Superior temporal gyrus (tissue), 1 donor: ENCODE results near the gene SAMD14.

Experiments used
- DNase-seq: peaks from one replicate; pipeline ENCODE4 v3.0.0-alpha.2; 2016; ENCODE audit errors: extremely low spot score

SAMD14 gene

DNA sequence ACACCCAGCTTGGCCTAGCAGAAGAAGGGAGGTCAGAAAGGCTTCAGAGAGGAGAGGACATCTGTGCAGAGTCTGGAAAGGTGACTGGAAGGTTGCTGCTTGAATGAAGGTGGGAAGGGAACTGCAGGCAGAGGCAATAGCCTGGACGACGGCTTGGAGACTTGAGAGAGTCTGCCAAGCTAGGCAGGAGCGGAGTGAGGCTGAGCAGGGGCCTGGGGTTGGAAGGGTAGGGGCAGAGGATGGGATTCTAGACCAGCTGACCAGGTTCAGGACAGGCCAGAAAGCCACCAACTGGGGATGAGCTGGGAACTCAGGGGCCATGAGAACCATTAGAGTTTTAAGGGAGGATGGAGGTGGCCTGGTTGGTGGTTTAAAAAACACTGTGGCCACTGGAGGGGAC lies 35.5 kb upstream of the SAMD14 start:
- no peak for DNase-seq

DNA sequence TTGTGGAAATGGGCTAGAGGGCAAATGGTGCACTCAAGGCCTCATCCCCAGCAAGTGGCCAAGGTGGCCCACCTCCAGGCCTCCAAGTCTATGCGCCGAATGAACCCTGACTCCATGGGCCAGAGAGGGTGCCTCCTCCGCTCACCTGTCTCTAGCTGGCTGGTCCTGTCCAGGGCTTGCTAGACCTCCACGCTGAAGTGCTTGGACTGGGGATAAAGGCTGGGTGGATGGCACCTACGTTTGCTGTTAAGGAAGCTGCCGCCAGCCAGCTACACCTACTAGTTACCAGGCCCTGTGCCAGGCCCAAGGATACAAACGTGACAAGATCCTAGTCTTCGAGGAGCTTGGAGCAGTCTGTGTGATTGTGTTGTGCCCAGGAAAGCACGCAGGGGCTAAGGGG lies 35.1 kb upstream of the SAMD14 start:
- DNase-seq = no peak

DNA sequence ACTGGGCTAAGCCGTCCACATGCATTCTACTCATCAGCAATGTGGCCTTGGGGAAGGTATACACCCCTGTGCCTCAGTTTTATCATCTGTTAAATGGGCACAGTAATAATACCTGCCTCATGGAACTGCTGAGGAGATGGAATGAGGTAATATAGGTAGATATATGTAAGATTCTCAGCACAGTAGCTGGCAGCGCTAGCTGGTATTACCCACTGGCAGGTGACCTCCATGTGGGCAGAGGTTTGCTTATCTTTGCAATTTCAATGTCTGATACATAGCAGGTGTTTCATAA lies 34.7 kb upstream of the SAMD14 start:
- DNase-seq = no peak

DNA sequence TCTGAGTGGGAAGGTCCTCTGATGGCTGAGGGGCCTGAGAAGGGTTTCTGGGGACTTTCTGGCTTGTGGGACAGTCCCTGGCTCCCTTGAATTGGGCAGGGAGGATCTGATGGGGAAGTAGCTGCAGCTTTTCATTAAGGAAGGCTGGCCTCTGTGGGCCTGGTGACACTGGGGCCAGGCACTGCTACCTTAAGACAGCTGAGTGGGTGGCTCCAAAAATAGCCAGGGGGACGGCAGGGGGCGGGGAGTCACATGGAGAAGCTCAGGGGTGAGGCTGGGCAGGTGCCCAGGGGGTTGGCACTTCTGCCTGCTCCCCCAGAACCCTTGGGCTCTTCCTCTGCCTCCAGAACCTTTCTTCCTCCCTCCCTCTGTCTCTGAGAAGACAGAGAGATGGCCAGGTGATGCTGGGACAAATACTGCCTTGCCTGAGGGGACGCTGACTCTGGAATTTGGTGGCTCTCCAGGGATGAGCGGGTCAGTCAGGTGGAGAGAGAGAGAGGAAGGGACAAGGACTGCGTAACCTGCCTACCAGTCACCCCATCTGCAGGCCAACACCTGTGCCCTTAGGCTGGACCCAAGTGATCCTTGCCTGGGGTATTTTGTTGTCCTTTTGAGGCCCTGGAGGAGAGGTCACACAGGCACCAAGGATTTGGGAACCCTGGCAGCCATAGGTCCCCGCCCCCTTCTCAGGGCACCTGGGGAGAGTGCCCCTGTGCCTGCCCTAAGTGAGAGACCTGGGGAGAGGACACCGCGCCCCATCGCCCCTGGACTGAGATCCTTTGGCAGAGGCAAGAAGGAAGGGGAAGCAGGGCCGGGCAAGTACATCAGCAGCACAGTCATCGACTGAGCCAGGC lies 34.1 kb upstream of the SAMD14 start:
- DNase-seq = no peak

DNA sequence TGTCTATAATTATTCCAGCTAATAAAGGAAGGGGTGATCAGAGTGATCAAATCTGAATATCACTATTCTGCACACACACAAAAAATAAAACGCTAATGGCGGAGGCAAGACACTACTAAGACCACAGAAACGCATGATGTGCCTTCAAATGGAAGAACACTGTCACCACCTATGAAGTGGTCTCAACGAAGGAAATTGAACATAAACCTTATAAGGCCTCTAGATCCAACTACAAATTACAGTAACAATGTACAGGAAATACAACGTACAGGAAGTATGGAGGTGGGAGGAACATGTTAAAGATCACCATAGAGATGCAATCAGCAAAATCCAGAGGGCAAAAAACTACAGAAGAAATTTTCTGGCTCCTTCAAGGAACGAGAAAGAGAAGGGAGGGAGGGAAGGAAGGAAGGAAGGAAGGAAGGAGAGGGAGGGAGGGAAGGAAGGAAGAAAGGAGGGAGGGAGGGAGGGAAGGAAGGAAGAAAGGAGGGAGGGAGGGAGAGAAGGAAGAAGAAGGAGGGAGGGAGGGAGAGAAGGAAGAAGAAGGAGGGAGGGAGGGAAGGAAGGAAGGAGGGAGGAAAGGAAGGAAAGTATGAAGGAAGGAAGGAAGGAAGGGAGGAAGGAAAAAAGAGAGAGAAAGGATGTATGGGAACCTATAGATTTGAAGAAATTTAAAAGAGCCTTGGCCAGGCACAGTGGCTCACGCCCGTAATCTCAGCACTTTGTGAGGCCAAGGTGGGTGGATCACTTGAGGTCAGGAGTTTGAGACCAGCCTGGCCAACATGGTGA lies 32.7 kb upstream of the SAMD14 start:
- no peak for DNase-seq

DNA sequence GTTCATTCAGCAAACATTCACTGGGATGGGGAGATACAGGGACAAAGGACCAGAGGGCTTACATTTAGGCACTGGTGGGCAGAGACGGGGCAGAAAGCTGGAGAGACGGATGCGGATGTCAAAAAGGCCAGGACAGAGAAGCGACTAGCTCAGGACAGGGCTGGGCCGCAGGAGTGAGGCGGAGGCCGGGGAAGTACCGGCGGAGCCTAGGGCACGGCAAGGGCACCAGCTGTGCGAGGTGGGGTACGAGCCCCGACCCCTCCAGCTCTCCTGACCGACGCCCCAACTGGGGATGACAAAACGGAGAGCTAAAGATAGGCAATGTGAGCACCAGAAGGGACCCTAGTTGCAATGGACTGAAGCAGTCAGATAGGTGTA lies 31.9 kb upstream of the SAMD14 start:
- DNase-seq = no peak

DNA sequence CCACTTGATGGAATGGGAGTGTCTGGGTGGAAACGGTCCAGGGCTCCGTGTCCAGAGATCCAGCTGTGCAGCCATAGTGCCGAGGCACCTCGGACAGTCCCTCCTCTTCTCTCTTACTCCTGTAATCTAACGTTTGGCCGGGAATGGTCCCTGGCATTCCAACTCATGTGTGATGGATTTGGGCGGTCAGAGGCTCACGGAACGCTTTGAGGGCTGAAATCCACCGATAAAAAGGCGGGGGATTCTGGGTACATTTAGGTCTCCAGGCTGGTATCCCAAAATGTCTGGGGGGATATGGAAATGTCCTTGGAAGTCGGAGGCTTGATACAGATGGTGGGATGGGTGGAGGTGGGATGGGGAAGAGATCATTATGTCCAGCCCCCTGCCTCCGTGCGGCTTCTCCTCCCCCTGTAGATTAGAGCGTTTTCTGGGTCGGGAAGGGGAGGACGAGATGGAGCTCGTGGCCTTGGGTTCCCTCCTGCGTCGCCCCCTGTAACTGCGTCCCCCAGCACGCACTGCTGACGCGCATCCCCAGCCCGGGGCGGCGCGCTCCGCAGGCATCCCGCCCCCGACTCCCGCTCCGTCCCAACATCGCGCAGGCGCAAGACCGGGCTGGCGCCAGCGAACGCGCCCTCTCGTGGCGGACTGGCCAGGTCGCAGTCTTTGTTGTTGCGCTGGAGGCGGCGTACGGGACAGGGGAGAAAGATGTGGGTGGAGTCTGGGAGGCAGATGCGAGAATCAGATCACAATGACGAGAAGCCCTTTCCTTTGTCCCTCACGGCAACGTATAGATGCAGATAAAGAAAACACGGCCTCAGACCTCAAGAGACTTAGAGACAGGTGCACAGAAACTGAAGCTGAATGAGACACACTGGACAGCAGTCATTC lies 31.3 kb upstream of the SAMD14 start:
- peak; percentile 95 for DNase-seq

DNA sequence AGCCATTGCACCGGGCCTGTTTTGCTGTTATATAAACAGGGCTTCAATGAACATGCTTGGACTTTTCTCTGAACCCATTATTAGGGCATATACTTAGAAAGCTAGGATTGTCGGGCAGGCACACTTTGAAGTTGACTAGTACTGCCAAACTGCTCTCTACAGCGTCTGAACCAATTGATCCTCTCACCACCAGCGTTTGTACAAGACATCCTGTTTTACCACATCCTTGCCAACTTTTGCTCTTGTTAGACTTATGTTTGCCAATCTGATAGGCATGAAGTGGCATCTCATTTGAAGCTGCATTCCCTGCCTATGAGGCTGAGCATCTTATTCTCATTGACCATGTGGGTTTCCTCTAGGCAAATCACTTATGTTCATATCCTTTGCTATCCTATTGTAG lies 27.9 kb upstream of the SAMD14 start:
- no peak for DNase-seq

DNA sequence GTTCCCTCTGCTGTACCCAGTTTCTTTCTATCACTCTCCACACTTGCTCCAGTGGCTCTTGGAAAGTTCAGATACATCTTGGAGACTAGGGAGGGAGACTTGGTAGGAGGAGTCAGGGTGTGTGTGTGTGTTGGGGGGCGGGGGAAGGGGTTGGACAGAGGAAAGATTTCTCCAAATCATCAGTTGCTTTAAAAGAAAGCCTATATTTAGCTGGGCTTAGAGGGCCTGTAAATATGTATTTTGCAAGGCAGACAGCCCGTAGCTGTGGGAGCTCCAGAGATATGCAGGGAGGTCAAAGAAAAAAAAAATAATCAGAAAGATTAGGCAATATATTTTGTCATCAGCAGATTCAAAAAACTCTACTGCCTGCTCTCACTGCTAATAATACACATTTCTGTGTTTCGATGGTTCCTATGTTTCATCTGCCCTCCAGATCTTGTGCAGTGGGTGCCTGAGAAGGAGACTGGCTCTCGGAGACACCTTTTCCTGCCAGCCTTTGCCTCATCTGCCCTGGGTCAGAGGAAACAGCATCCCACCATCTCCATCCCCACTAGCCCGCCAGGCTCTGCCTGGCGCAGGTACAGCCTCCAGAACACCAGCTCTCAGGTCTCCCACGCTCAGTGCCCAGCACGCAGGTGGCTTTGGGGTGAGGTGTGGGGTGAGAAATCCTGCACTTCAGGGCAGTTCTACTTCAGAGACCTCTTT lies 25.3 kb upstream of the SAMD14 start:
- no peak for DNase-seq

DNA sequence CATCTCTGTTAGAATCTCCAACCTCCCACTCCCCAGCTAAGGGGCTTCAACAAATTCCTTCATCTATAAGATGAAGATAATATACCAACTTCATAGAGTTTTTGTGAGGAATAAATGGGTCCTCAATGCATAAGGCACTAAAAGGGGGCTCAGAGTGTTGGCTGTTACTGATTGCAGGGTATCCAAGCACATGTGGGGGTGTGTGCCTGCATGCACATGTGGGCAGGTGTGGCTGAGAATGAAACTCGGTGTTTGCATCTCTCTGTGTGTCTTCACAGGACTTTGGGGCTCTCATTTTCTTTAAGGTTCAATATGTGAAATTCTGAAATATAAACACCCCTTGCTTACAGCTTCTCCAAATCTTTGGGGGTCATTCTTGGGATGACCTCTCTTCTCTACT lies 24.6 kb upstream of the SAMD14 start:
- no peak for DNase-seq

DNA sequence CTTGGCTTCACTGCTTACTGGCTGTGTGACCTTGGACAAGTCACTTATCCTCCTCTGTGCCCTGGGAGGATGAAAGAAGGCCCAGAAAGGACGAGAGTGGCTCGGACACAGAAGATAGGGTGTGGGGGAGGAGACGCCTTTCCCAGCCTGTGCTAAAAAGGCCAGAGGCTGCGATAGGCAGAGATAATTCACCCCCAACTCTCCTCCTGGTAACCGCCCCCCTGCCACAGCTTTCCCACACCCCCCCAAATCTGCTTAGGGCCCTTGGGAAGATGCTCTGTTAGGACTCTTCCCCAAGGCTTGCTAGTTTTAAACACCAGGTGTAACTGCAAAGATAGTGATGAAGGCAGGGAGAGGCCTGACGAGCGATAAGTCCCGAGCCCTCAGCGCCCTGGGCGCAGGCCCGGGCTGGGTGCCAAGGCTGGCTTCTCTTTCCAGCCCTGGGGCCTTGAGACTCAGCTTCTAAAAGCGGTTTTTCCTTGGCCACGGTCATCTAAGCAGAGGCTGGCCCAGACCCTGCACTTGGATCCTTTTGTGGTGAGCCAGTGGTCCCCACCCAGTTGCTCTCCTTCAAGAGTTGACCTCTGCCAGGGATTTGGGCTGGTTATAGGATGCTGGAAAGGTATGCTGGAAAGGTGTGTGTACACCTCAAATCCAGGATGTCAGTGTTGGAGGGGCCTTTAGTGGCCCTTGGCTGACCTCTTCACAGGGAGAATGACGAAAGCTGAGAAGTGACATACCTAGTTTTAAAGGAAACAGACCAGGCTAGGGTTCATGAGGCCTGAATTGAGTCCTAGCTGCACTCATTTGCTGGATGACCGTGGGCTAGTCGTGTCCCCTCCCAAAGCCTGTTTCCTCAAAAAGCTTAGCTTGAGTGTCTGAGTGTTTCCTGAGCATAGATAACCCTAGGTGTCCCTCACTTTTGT lies 24.0 kb upstream of the SAMD14 start:
- DNase-seq = no peak

DNA sequence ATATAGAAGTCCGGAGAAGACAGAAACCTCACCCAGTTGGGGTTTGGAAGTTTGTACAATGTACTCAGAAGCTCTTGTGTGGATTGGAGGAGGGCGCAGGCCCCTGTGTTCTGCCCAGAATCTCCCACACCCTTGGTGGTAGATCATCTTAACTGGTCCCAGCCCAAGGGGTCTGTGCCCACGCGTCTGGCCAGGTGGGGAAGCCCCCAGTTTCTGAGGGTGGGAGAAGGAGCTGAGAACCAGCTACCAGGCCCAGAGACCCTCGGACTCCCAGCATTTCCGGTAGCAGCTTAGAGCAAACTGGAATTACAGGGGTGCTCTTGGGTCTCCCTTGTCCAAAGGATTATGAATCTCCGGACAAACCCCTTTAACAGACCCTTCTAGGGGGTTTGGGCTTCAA lies 22.8 kb upstream of the SAMD14 start:
- no peak for DNase-seq

DNA sequence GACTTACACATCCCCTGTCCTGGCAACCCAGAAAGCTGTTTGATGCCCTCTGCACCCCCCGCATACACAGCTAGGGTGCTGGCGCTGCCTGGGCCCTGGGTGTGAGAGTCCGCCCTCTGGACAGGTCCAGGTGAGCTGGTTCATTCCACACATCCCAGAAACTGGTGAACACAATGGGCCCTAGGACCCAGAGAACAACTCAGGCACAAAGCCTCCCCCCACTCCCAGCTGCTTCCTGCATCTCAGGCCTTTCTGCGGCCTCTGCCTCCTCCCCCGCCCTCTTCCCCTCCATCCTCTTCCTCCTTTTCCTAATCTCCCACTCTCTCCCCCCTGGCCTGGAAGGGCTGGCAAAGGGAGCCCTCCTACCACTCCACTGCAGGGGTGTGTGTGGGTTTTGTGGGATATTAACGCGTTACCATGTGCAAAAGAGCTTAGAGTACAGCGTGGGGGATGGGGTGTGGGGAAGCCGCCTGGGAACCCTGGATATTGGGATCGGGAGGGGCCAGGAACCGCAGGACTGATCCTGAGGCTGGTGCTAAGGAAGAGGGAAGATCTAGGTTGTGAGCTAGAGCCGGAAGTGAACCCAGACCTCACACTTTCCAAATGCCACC lies 22.1 kb upstream of the SAMD14 start:
- DNase-seq = peak; percentile 97

DNA sequence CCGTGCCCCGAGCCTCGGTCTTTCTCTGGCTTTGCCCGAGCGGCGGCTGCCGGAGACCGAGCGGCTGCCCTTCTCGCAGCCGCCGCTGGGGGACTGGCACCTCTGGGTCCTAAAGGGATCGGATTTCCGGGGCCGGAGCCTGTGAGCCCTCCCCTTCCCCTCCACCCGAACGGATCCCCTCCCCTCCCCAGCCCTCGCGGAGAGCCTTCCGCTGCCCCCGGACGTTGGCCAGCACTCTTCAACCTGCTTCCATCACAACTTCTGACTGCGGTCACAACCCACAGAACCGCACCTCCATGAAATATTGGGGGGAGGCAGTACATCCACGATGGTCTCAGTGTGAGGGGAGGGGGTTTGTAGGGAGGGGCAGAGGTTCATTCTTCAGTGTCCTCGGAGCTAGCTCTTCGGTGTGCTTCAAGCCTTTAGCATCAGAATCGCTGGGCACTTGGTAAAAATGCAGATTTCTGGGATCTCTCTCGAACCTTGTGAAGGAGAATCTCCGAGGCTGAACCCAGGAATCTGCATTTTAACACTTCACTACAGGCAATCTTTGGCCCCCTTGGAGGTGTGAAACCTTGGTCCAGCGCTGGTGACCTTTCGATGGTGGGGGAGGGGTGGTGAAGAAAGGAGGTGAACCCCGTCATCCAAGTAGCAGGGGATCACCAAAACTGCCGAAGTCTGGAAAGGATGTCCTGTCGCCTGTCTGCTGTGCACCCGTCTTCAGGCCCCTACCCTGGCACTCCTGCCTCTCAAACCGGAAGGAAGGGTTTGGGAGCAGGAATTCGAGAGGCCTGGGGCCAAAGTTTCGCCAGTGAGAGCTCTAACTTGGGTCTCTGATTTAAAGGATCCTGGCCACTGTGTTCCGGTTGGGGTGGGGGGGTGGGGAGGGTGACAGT lies 21.3 kb upstream of the SAMD14 start:
- peak; percentile 88 for DNase-seq

DNA sequence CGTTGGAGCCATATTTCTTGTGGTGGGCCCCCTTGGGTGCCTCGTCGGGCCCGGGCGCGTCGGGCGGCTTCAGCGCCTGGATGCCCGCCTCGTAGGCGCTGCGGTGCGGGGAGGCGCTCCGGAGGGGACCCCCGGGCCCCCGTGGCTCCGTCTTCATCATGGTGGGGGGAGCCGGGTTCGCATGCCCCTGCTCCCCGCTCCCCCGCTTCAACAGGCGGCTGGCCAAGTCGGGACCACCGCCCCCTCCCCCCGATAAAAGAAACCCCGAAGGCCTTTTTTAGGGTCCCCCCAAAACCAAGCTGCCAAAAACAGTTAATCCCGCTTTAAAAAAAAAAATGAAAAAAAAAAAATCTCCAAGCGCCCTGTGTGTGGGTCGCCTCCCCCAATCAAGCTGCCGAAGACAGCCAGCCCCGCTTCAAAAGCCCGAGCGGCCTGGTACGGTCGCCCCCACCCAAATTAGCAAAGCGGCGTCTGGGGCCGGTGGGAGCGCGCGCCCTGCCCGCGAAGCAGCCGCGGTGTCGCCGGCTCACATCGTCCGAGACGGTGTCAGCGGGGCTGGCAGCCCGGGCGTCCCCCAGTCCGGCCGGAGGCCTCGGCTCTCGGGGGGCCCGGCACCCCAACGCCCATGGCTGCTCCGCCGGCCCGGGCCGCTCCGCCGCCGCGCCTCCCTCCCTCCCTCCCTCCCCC lies 20.5 kb upstream of the SAMD14 start, which contains the start of gene PPP1R9B:
Gene PPP1R9B, minus strand, starts transcription at position 324 of the 687 bp plus-strand sequence. Its CDS starts 164 bp downstream, at position 160.
- DNase-seq = no peak

DNA sequence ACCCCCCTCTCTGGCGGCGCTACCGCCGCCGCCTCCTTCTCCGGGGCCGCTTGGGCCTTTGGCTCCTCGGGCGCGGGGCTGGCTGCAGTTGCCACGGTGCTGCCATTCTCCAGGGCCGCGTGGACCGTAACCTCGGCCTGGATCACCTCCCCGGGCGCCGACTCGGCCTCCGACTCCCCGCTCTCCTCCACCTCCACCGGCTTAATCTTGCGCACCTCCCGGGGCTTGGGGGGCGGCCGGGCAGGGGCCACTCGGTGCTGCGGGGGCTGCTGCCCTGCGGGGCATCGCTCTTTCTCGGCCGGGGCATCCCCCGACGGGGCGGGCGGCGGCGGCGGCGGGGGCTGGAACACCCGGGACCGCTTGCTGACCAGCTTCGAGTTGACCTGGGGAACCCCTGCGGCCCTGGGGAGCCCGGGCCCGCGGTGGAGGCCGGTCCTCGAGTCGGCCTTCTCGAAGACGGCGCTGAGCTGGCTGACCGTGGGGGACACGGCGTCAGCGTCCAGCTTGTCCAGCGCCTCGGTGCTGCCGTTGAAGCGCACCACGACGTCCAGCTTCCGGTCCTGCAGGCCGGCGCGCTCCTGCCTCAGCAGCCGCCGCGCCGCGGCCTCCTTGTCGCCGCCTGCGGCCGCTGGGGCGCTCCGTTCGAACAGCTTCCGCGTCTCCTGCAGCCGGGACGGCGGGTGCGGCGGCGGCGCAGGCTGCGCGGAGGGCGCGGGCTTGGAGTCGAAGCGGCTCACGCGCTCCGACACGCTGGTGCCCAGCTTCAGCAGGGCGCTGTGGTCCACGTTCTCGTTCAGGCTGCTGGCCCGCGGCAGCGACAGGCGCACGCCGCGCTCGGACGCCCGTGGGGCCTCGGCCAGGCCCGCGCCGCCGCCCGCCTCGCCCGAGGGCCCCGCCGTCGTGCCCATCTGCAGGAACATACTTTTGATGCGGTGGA lies 19.7 kb upstream of the SAMD14 start:
- DNase-seq = peak; percentile 33

DNA sequence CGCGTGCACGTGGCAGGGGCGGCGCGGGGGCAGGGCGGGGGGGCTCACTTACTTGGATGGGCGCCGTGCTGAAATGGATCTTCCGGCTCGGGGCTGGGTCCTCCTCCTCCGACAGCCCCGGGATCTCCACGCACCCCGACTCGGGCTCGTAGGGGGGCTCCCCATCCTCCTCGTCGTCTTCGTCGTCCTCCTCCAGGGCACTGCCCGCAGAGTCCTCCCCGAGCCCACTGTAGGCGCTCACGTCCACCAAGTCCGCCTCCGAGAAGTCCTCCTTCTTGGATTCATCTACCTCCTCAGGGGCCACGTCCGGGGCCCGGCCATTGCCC lies 19.1 kb upstream of the SAMD14 start:
- no peak for DNase-seq
